Glomerular visceral epithelial cell (primary cell): ENCODE measurements around the gene ETV1.

Source experiments
- DNase-seq: peaks from one replicate; pipeline ENCODE4 v3.0.0-alpha.2; 2016; ENCODE audit errors: extremely low spot score

The ETV1 gene

DNA sequence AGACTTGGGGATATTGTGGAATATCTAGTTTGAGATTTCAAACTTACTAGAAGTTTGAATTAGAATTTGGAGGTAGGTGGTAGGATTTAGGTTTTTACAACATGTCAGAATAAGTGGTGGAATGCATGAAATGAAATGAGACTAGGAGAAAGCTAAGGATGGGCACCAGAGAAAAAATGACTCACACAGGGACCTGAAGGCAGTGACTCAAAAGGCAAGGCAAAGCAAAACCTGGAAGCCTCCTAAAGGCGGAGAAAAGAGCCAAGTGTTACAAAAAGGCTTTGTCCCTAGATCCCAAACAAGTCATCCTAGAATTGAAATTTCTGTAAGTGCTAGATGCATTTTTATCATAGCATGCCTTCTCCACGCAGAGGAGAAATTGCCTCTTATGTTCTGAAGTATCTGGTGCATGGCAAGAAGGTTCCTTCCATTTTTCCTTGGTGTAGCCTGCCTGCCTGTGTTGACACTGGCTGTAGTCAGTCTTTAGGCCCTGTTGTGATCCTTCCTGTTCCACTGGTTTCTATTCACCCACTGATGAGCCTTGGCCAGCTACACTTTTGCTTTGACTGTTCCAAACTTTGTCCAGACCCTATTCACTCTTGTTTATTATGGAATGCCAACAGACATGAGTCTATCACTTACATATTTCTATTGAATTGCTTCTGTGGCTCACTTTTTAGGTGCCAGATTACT, 109.3 kb downstream of the ETV1 start:
- peak; percentile 27 for DNase-seq

DNA sequence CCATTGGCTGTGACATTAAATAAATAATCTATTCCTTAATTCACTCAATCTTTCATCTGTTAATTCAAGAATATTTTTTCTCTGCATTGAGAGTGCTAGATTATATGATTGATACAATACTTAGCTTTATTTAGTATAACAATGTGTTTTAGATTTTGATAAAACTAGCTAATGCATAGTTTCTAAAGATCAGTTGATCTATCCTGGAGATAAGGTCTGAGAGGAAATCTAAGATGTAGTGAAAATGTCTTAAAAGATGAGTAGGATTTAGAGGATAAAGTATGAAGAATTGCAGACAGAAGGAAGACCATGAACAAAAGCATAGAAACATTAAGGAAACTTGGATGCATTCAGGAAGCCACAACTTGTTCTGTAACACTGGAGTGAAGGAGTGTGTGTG, 110.3 kb downstream of the ETV1 start:
- DNase-seq = no peak

DNA sequence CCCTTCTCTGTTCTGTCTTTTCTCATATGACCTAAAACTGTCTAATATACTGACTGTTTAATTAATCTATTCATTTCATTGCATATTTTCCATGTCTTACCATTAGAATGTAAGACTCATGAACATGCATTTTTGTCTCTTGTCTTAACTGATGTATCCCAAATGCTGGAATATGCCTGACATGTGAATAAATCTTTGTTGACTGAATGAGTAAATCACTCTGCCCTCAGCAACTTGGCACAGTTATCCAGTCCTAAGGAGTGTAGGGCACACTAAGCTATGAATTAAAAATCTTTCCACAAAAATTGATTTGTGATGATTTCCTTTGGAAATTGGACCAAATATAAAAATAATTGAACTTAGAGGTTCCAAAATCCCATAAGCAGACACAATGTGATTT, 111.3 kb downstream of the ETV1 start:
- DNase-seq = no peak

DNA sequence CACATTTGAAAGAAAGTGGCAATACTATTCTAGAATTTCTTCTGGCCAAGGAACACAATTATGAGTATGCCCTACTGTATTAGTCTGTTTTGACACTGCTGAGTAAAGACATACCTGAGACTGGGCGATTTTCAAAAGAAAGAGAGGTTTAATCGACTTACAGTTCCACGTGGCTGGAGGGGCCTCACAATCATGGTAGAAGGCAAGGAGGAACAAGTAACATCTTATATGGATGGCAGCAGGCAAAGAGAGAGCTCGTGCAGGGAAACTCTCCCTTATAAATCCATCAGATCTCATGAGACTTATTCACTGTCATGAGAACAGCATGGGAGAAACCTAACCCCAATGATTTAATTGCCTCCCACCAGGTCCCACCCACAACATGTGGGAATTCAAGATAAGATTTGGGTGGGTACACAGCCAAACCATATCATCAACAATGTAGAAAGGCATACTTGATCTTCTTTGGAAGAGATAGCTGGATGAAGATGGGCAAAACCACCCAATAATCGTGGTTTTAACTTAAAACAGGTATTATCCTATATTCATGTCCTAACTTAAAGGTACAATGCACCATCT, 113.9 kb downstream of the ETV1 start:
- DNase-seq = no peak

DNA sequence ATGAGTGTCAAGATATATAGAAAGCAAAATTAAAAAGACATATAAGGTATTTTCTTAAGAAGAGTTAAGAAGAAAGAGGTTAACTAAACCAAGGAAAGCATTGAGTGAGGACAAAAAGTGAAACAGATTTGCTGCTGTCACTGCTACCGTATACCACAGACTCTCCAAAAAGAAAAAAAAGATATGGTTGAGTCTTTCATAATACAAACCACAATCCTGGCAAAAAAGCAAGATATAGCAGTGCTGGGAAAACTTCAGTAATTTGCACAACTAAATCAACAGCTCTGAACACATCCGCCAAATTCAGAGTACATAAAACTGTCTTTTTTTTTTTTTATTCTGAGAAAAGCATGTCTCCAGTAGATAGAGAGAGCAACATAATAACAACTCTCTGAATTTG, 114.7 kb downstream of the ETV1 start:
- no peak for DNase-seq

DNA sequence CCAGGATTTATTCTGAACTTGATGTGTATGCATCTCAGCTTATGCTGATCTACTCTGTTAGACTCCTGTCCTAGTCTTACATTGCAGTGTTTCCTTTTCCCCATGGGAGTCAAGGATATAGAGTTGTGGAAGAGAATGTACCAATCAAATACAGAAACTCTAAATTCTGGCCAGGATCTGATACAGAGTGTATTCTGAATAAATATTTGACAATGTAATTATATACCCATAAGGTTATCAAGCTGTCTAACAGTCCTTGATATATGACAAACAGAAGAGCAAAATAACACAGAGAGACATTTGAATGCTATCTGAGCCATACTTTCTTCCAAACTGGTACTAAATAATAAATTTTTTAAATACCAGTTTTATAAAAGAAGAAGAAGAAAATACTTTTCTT, 116.8 kb downstream of the ETV1 start:
- no peak for DNase-seq

DNA sequence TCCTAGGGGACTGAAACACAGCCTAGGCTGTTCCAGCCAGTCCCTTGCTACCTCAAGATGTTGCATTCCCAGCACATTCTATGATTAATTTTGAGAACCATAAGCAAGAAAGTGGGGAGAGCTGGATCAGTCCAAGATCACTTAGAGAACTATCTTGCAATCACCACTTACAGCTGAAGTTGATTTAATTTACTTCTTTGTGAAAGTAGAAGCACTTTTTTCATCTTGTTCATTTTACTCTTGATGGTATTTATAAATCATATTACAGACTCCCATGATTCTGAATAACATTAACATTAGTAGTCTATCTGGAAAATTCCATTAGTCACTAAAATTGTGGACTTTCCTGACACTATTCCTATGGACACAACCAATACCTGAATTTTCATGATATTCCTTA, 118.5 kb downstream of the ETV1 start:
- DNase-seq = no peak

DNA sequence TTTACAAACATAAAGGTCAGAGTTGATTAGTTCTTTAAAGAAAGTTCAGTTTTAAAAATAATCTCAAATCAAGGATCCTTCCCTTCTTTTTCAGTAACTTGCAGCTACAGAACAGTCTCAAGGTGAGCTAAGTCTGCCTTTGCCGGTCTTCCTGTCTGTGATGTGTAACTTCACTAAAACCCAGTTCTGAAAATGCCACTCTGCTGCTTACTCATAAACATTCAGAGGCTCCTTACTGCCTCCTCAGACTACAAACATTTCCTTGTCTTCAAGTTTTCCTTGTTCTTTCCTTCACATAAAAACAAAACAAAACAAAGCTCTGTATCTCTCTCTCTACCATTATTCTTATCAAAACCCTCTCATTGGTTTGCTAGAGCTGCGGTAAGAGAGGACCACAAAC, 128.7 kb downstream of the ETV1 start:
- DNase-seq = no peak

DNA sequence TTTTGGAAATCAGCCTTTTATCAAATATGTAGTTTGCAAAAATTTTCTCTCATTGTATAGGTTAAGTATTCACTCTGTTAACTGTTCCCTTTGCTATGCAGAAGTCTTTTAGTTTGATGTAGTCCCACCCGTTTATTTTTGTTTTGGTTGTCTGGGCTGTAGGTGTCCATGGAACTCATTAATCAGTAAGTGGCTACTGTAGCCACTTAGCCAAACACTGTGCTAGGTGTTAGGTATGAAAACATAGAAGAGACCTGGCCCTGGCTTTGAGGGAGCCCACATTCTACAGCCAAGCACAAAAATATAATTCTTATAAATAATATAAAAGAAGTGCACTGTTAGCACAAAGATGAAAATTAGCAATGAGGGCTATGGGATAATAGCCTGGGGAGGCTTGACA, 133.5 kb downstream of the ETV1 start:
- DNase-seq = no peak

DNA sequence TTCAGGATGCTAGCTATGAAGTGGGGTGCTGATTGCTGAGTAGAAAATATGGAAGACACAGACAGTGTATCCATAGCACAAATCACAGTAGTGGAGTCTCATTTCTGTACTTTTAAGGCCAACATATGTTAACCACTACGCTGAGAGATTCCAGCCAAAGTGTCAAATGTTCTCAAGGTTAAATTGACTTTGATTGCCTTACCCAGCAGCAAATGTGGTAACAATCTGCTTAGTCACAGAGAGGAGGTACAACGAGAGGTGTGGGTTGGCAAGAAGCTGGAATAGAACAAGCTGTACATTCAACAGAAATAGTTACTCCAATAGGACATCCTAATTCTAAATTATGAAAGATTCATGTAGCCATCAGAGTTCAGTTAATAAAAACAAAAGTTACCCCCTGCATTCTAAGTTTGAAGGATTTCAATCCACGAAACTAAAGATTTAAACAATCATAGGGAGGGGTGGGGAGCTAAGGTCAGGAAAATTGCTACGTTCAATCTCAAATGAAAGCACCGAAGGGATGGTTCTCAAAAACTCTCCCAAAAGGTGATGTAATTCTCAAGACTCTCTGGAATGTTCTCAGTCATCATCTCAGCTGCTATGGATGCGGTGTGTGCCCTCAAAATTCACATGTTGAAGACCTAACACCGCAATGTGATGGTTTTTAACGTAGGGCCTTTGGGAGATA, 137.0 kb downstream of the ETV1 start:
- no peak for DNase-seq

DNA sequence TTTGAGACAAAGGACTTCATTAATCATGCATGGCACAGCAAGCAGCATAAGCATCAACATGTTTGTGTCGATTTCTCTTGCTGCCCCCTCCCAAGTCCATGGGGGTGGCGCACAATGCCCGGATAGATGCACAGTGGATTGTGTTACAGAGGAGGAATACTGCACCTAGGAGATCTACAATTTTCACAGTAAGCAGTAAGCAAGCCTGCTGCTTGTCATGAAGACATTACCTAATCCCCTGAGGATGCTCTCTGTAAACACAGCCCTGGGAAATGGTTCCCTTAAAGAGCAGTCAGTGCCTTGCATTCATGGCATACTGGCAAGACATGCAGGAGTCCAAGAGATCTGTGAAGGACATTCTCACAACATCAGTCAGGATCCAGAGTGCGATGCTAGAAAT, 137.7 kb downstream of the ETV1 start:
- peak; percentile 18 for DNase-seq

DNA sequence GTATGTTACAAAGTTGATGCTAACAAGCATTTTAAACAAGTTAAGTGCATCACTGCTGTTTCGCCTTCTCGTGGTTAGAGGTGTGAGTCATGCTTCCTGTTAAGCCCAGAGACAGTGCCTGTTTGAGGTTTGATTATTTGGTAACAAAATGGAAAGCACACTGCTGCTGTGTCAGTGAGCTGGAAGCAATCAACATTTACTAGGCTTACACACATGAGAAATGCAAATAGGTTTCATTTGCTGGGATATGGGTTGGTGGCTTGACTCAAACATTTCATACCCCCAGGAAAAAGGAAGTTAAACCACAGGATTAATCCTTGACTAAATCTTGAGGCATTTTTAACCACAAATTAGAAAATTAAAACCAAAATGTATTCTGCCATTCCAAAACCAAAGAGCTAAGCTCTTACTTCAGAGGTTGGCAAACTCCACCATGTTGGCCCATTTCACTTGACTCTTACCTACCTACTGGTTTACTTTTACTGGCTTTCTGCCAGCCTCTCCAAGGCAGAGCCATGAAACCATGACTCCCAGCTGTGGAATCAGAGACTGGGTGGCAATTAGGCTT, 139.2 kb downstream of the ETV1 start:
- DNase-seq = peak; percentile 95

DNA sequence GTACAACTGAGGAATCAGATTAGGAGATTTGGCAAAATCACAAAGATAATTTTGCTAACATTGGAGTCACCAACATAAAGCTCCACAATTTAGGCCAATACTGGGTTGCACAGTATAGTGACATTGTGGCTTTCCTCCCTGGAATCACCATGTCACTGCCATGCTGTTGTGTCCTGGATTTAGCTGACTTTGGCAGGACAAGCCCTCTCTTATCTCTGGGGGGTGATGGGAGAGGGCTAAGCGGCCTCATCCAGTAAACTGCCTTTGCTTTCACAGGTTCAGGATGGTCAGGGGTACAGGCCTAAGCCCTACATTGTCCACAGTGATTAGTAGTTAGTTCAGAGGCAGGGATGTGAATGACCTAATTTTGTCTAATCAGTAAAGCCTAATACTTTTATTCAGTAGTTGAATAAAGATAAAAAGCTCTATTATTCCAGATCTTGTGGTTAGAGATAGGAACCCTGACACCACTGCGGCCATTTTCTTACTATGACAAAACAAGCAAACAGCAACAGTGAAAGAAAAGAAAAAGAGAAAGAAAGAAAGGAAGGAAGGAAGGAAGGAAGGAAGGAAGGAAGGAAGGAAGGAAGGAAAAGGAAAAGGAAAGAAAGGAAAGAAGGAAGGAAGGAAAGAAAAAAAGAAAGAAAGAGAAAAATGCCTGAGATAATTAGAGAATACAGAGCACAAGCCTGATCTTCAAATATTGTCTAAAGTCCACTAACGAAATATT, 140.1 kb downstream of the ETV1 start:
- no peak for DNase-seq

DNA sequence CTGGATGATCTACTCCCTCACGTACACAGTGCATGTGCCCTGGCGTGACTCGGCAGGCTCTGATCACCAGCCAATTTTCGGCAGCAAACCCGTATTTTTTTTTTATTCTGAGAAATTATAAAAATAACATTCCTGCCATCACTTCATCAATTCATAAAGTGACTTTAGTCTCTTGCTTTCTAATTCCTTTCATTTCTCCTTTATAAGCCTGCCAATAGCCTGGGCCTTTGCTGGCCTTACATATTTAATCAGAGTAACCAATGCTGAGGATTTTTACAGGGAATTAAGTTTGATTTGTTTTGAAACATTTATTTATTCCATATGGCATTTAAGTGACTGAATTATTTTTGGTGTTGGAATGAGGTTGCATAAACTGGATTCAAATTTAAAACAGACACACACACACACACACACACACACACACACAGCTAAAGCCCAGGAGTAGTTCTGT, 140.8 kb downstream of the ETV1 start:
- no peak for DNase-seq

DNA sequence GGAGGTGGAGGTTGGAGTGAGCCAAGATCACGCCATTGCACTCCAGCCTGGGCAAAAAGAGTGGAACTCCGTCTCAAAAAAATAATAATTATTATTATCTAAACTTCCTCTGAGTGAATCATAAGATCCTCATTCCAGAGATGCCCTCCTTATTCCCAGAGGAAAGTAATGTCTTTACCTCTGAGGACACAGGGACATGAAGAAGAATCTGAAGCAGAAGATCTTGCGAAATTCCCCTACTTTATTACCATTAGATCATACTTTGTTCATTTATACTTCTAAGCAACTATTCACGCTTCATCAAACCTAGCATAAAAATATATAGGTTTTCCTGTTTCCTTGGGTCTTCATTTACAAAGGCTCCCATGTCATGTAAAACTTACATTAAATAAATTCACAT, 143.1 kb downstream of the ETV1 start:
- peak; percentile 43 for DNase-seq

DNA sequence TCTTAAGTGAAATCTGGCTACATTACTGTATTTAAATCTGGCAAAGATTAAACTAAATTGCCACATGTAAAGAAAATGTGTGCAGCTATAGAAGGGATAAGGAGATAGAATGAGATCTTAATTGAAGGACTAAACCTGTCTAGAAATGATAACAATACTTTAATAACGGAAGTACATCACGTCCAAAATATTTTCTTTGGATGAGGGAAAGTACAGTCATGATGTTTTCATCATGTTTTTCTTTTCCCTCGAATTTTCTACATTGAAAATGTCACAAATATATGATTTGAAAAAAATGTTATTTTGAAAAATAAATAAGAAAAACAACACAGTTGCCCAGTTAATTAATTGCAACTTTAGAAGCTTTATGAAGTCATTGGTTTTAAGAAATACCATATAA, 143.9 kb downstream of the ETV1 start:
- DNase-seq = no peak

DNA sequence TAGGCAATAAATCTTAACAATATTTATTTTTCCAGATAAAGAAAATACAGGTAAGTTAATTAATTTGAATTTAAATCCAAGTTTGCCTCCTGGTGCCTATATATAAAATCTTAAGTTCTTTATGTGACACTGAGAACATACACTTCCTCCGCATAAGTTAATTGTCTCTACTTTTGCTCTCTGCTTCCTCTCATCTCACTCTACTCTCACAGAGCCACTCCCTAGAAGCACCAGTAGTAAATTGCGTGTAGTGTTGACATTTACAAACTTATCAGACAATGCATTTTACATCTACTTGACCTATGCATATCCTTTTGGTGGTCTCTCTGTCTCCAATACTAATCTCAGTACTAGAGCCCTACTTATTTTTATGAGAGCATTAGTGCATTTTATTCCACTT, 144.5 kb downstream of the ETV1 start:
- DNase-seq = no peak

DNA sequence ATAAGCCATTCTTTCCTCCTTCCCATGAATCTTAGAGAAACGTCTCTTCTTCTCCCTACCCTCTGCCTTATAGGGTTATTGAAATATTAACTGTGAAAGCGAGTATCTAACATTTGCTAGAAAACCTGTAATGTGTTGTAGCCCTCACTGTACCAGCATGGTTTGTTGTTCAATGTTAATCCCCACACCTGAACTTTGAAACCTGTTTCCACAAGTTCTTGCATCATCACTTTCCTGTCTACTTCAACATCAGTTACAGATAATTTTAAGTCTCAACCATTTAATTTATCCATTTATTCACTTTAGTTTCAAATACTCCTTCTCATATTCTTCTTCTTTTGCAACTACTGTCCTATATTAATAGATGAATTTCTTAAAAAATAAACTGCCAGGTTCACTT, 148.2 kb downstream of the ETV1 start:
- no peak for DNase-seq
